GM12878 (cell line): ENCODE data around the gene NUPR1. TPM values are rescaled to one million over a fixed set of nuclear protein-coding genes. Genes with fewer than 3 reads are reported as not detected.

Experiments used
- ATAC-seq: fragments of 200-7000 bp; cut with Tn5 transposase; 3 replicates; pipeline ENCODE4 v1.9.1; 2020; ENCODE audit warnings: mild to moderate bottlenecking, moderate library complexity
- BruUV-seq: library from RNA; stranded (reverse); fragments of 400-500 nt; replicated peaks from 2 replicates; lab custom pipeline; 2021; lab: Mats Ljungman, UMichigan
- CTCF ChIA-PET: fragments of 300-600 bp; sonication (Branson Sonifier 250); formaldehyde crosslinking; extraction: SDS; loops from one replicate; lab custom pipeline; 2021; ENCODE audit warnings: inconsistent platforms; lab: Yijun Ruan, JAX
- POLR2A ChIA-PET: fragments of 350-600 bp; formaldehyde crosslinking; extraction: SDS; loops from one replicate; lab custom pipeline; 2021; ENCODE audit warnings: inconsistent platforms; lab: Charles Lee
- RAD21 ChIA-PET: fragments of 300-600 bp; sonication (Branson Sonifier 250); formaldehyde crosslinking; loops from one replicate; lab custom pipeline; 2023; ENCODE audit warnings: antibody characterized with exemption; ENCODE audit not compliant: unreplicated experiment; lab: Charles Lee
- SMC1A ChIA-PET: fragments of 300-600 bp; sonication (Branson Sonifier 250); formaldehyde crosslinking; loops from one replicate; lab custom pipeline; 2023; ENCODE audit not compliant: unreplicated experiment, uncharacterized antibody; lab: Charles Lee
- DNase-seq: peaks from one replicate; pipeline ENCODE4 v3.0.0-alpha.2; 2011; ENCODE audit warnings: low read depth, low spot score
- FAIRE-seq: peaks from 3 replicates; lab custom pipeline; 2011; peaks lifted over from hg19 to GRCh38; lab: Jason Lieb, UNC
- H2AFZ ChIP-seq: 2 replicates; pipeline ENCODE4 v1.6.0; 2011; ENCODE audit warnings: low read depth, low read length, control low read depth; ENCODE audit not compliant: control insufficient read depth
- H3K27ac ChIP-seq: 2 replicates; pipeline ENCODE4 v1.5.1; 2011; ENCODE audit warnings: control low read depth; ENCODE audit not compliant: control insufficient read depth, insufficient read depth
- H3K27me3 ChIP-seq, 2 experiments: replicated peaks in 1 of 2; 2 replicates each; pipeline versions ENCODE4 v1.6.0 to v1.6.1; 2011; ENCODE audit warnings: low read length in 1 of 2; ENCODE audit not compliant: control insufficient read depth in 2 of 2, insufficient read depth in 2 of 2
- H3K36me3 ChIP-seq, 2 experiments: 2 replicates each; pipeline ENCODE4 v1.5.1; 2011; ENCODE audit warnings: low read length in 1 of 2; ENCODE audit not compliant: control insufficient read depth in 2 of 2, insufficient read depth in 2 of 2
- H3K4me1 ChIP-seq: 2 replicates; pipeline ENCODE4 v1.6.1; 2011; ENCODE audit warnings: mild to moderate bottlenecking, low read length, moderate library complexity, mixed read lengths; ENCODE audit not compliant: control insufficient read depth, insufficient read depth
- H3K4me2 ChIP-seq: 2 replicates; pipeline ENCODE4 v1.6.0; 2011; ENCODE audit warnings: control low read depth; ENCODE audit not compliant: control insufficient read depth, insufficient read depth
- H3K4me3 ChIP-seq: fragments of 200-600 bp; sonication (generic); 2 replicates; pipeline ENCODE4 v1.5.1; 2016
- H3K79me2 ChIP-seq: 2 replicates; pipeline ENCODE4 v1.6.0; 2011; ENCODE audit warnings: low read length; ENCODE audit not compliant: control insufficient read depth, insufficient read depth
- H3K9ac ChIP-seq: 2 replicates; pipeline ENCODE4 v1.8.0; 2011; ENCODE audit warnings: low read length, control low read depth, mixed read lengths; ENCODE audit not compliant: control insufficient read depth, insufficient read depth
- H3K9me3 ChIP-seq: replicated peaks from 3 replicates; pipeline ENCODE4 v1.5.1; 2011; ENCODE audit warnings: mild to moderate bottlenecking, low read length; ENCODE audit not compliant: control insufficient read depth, insufficient read depth
- H4K20me1 ChIP-seq: 2 replicates; pipeline ENCODE4 v1.6.0; 2011; ENCODE audit not compliant: control insufficient read depth, insufficient read depth
- CBFB ChIP-seq: IDR thresholded peaks from 2 replicates; pipeline ENCODE4 v1.6.1; 2016; ENCODE audit warnings: antibody characterized with exemption, low read depth
- NRF1 ChIP-seq: conservative IDR thresholded peaks from 2 replicates; pipeline ENCODE4 v1.6.1; 2011; ENCODE audit warnings: mild to moderate bottlenecking, low read depth, low read length, improper control_type of control experiment
- SREBF2 ChIP-seq: IDR thresholded peaks from 2 replicates; pipeline ENCODE4 v1.6.1; 2012; ENCODE audit warnings: mild to moderate bottlenecking, low read length
- WGBS: methylation state at CpG from one replicate; pipeline ENCODE4 v1.1.6; 2016; ENCODE audit warnings: low lambda C conversion rate; ENCODE audit not compliant: insufficient replicate concordance, insufficient coverage; ENCODE audit errors: missing lambda C conversion rate; 5-methylcytosine and 5-hydroxymethylcytosine counted together
- in situ Hi-C: fragments of 300-500 bp; cut with MboI; formaldehyde crosslinking; loops from 9 replicates; pipeline ENCODE4 v1.14.3; 2018; ENCODE audit warnings: mixed read lengths
- intact Hi-C: fragments of 100-400 bp; cut with micrococcal nuclease; formaldehyde crosslinking; loops from one replicate; pipeline ENCODE4 v1.14.2; 2022; ENCODE audit not compliant: unreplicated experiment
- polyA plus RNA-seq, 11 experiments: library from polyadenylated mRNA; depleted of rRNA in 4 of 11; unstranded in 6 of 11; stranded (reverse) in 5 of 11; fragments of >200 nt; fragmentation: Nextera tagmentation in 4 of 11; fragmentation: Illumina TruSeq in 1 of 11; extraction: Ambion mirVana in 4 of 11; extraction: Trizol in 1 of 11; gene quantifications; 1 replicate in 1 of 11; 2 replicates in 10 of 11; pipeline versions ENCODE4 v1.2.1 to v1.2.3, GENCODE V29; 2011 to 2016; ENCODE audit warnings: inconsistent platforms in 2 of 11, missing spikeins in 2 of 11, low read depth in 1 of 11
- total RNA-seq, 4 experiments: library from RNA; depleted of rRNA in 3 of 4; stranded (reverse); fragments of >200 nt in 3 of 4; fragmentation: Illumina TruSeq in 1 of 4; extraction: Trizol in 1 of 4; gene quantifications; 2 replicates each; pipeline versions ENCODE4 v1.2.1 to v1.2.3, GENCODE V29; 2013 to 2021
- TF ChIP-seq, protein P1 (sequence below): fragments of 450-650 bp; IDR thresholded peaks from 2 replicates; pipeline ENCODE4 v1.6.1; 2018; ENCODE audit warnings: mild to moderate bottlenecking, low read depth, moderate library complexity; ENCODE audit not compliant: partially characterized antibody

Gene NUPR1
- total and polyA plus RNA-seq, 10 of the 15 experiments (the other 5 are each of a cell fraction or from before 2014, with no cell fraction given): 0.04 to 0.78 (median 0.17) TPM; not detected in 2

DNA sequence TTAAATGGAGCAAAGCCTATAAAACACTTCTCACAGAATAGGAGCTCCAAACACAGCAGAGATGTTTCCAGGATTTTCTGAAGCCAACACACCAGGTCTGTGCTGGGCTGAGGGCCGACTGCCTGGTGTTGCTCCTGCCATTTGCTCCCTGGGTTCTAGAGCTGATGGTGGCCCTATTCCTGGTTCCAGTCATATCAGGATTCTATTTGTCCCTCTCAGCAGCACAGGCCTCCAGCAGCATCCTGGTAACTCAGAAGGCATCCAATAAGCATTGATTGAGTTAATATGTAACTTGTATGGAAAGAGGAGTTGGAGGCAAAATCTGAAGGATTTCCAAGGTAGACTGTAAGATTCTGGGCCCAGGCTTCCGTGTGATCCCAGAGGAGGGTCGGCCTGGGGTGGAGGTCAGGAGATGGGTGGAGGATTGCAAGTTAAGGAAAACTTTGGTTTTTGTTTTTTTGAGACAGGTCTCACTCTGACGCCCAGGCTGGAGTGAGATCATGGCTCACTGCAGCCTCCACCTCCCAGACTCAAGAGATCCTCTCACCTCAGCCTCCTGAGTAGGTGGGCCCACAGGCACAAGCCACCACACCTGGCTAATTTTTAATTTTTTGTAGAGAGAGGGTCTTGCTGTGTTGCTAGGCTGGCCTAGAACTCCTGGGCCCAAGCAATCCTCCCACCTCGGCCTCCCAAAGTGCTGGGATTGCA is 5.7 kb downstream of the NUPR1 start:
- ATAC-seq: no peak

More for the DNA sequence above, 5.7 kb downstream of the NUPR1 start:
- no peaks in the 10 kb centered on the region for H3K36me3 ChIP-seq
- H3K79me2 ChIP-seq: no peaks in the 10 kb centered on the region
- H3K27me3 ChIP-seq: no peaks in the 10 kb centered on the region; a peak in 1 of 4 replicates
- H4K20me1 ChIP-seq: no peaks in the 10 kb centered on the region
- H2AFZ ChIP-seq: no peak overlapping the region
- in situ Hi-C loops (no loop called here), intact Hi-C loops (no loop called here)
- no TSS peak for BruUV-seq
- 36% methylated on average over 5 of the region's 5 CpGs for WGBS
- TF ChIP-seq SREBF2 (no peak), CBFB (no peak), NRF1 (no peak)
- TF ChIP-seq, protein P1, sequence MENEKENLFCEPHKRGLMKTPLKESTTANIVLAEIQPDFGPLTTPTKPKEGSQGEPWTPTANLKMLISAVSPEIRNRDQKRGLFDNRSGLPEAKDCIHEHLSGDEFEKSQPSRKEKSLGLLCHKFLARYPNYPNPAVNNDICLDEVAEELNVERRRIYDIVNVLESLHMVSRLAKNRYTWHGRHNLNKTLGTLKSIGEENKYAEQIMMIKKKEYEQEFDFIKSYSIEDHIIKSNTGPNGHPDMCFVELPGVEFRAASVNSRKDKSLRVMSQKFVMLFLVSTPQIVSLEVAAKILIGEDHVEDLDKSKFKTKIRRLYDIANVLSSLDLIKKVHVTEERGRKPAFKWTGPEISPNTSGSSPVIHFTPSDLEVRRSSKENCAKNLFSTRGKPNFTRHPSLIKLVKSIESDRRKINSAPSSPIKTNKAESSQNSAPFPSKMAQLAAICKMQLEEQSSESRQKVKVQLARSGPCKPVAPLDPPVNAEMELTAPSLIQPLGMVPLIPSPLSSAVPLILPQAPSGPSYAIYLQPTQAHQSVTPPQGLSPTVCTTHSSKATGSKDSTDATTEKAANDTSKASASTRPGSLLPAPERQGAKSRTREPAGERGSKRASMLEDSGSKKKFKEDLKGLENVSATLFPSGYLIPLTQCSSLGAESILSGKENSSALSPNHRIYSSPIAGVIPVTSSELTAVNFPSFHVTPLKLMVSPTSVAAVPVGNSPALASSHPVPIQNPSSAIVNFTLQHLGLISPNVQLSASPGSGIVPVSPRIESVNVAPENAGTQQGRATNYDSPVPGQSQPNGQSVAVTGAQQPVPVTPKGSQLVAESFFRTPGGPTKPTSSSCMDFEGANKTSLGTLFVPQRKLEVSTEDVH: no peak
- peaks cover 8% of the 10 kb centered on the region for H3K4me1 ChIP-seq
- H3K9me3 ChIP-seq: no peaks in the 10 kb centered on the region
- DNase-seq: no peak
- ChIA-PET SMC1A (no interaction called here), RAD21 (no interaction called here), CTCF (no interaction called here), POLR2A (no interaction called here)
- H3K27ac ChIP-seq: no peak overlapping the region
- no peak overlapping the region for H3K9ac ChIP-seq
- no peak overlapping the region for H3K4me3 ChIP-seq
- H3K4me2 ChIP-seq: no peak overlapping the region
- no peak for FAIRE-seq
